CD14-positive monocyte (primary cell): Measurements from ENCODE around the gene RAB5IF. TPM values are rescaled to one million over a fixed set of nuclear protein-coding genes. Genes with fewer than 3 reads are reported as not detected.

Source experiments
- DNase-seq, 3 donors: peaks; one replicate each; pipeline ENCODE4 v3.0.0-alpha.2; 2011 to 2022
- H2AFZ ChIP-seq: 2 replicates; pipeline ENCODE4 v1.6.0; 2012; ENCODE audit warnings: mild to moderate bottlenecking, low read depth, low read length, inconsistent platforms; ENCODE audit not compliant: insufficient read depth, poor library complexity, severe bottlenecking
- H3K27ac ChIP-seq, 2 donors: 1 replicate in 1 of 2; 2 replicates in 1 of 2; pipeline ENCODE4 v1.5.1; 2012 to 2013; ENCODE audit warnings: low read length in 2 of 2, control low read depth in 1 of 2, inconsistent platforms in 1 of 2, low read depth in 1 of 2, mild to moderate bottlenecking in 1 of 2
- H3K27me3 ChIP-seq, 2 donors: one replicate each; pipeline versions ENCODE4 v1.6.0 to v1.6.1; 2011 to 2013; ENCODE audit warnings: low read length in 2 of 2; ENCODE audit not compliant: control insufficient read depth in 2 of 2, insufficient read depth in 2 of 2
- H3K36me3 ChIP-seq, 2 donors: replicated peaks in 1 of 2; 1 replicate in 1 of 2; 2 replicates in 1 of 2; pipeline versions ENCODE4 v1.5.1 to v1.6.1; 2012 to 2013; ENCODE audit warnings: low read length in 2 of 2, control low read depth in 1 of 2, inconsistent platforms in 1 of 2, mild to moderate bottlenecking in 1 of 2; ENCODE audit not compliant: insufficient read depth in 2 of 2, control insufficient read depth in 1 of 2
- H3K4me1 ChIP-seq, 2 donors: 1 replicate in 1 of 2; 2 replicates in 1 of 2; pipeline versions ENCODE4 v1.5.1 to v1.6.1; 2012 to 2013; ENCODE audit warnings: low read length in 2 of 2, control low read depth in 1 of 2, inconsistent platforms in 1 of 2, mild to moderate bottlenecking in 1 of 2, moderate library complexity in 1 of 2; ENCODE audit not compliant: insufficient read depth in 2 of 2, control insufficient read depth in 1 of 2
- H3K4me2 ChIP-seq: replicated peaks from 2 replicates; pipeline ENCODE3; 2012; ENCODE audit warnings: low read length, moderate library complexity, mild to moderate bottlenecking; ENCODE audit not compliant: poor library complexity, severe bottlenecking; ENCODE audit errors: extremely low read depth
- H3K4me3 ChIP-seq, 3 experiments: fragments of 200-600 bp in 1 of 3; sonication (generic) in 1 of 3; replicated peaks in 1 of 3; 1 replicate in 2 of 3; 2 replicates in 1 of 3; pipeline ENCODE4 v1.5.1; 2011 to 2013; ENCODE audit warnings: low read length in 3 of 3, mild to moderate bottlenecking in 3 of 3, control low read depth in 2 of 3, low read depth in 2 of 3, inconsistent platforms in 1 of 3, moderate library complexity in 1 of 3
- H3K79me2 ChIP-seq: 2 replicates; pipeline ENCODE4 v1.6.0; 2012; ENCODE audit warnings: mild to moderate bottlenecking, control low read depth, inconsistent platforms, low read length, moderate library complexity; ENCODE audit not compliant: insufficient read depth
- H3K9ac ChIP-seq: 2 replicates; pipeline ENCODE4 v1.6.0; 2017; ENCODE audit warnings: low read length, mild to moderate bottlenecking; ENCODE audit not compliant: insufficient read depth, poor library complexity, severe bottlenecking
- H3K9me3 ChIP-seq, 2 donors: replicated peaks in 1 of 2; 1 replicate in 1 of 2; 2 replicates in 1 of 2; pipeline versions ENCODE4 v1.5.1 to v1.6.1; 2012 to 2013; ENCODE audit warnings: low read length in 2 of 2, control low read depth in 1 of 2; ENCODE audit not compliant: control insufficient read depth in 1 of 2, insufficient read depth in 1 of 2
- H4K20me1 ChIP-seq: 2 replicates; pipeline ENCODE4 v1.6.0; 2012; ENCODE audit warnings: mild to moderate bottlenecking, low read length, control low read depth, moderate library complexity; ENCODE audit not compliant: insufficient read depth
- H3K27ac Mint-ChIP-seq, 7 donors: one replicate each; pipeline ENCODE4 v1.8.0; 2020; ENCODE audit warnings: mild to moderate bottlenecking in 7 of 7, mixed read lengths in 7 of 7, moderate library complexity in 6 of 7, inconsistent platforms in 2 of 7
- H3K27me3 Mint-ChIP-seq, 3 donors: one replicate each; pipeline ENCODE4 v1.8.0; 2021 to 2022; ENCODE audit warnings: low read depth in 3 of 3, mild to moderate bottlenecking in 3 of 3, mixed read lengths in 3 of 3, moderate library complexity in 3 of 3, inconsistent platforms in 1 of 3
- H3K36me3 Mint-ChIP-seq, 2 donors: one replicate each; pipeline ENCODE4 v1.8.0; 2020; ENCODE audit warnings: mixed read lengths in 2 of 2, inconsistent platforms in 1 of 2, mild to moderate bottlenecking in 1 of 2
- H3K4me1 Mint-ChIP-seq: one replicate; pipeline ENCODE4 v1.8.0; 2020; ENCODE audit warnings: mild to moderate bottlenecking, mixed read lengths
- H3K4me3 Mint-ChIP-seq, 2 donors: one replicate each; pipeline ENCODE4 v1.8.0; 2020; ENCODE audit warnings: mild to moderate bottlenecking in 2 of 2, mixed read lengths in 2 of 2, moderate library complexity in 1 of 2
- H3K9me3 Mint-ChIP-seq, 7 donors: one replicate each; pipeline ENCODE4 v1.8.0; 2020 to 2022; ENCODE audit warnings: mixed read lengths in 7 of 7, mild to moderate bottlenecking in 6 of 7, moderate library complexity in 6 of 7, inconsistent platforms in 2 of 7
- WGBS: methylation state at CpG from one replicate; pipeline ENCODE4 v1.1.5; 2013; ENCODE audit warnings: missing lambda C conversion rate; ENCODE audit not compliant: insufficient coverage; 5-methylcytosine and 5-hydroxymethylcytosine counted together
- intact Hi-C, 2 donors: fragments of 100-400 bp; cut with micrococcal nuclease; formaldehyde crosslinking; loops; one replicate each; pipeline versions ENCODE4 v1.15.0 to v1.15.1; 2023
- polyA plus RNA-seq, 3 donors: library from polyadenylated mRNA; depleted of rRNA in 1 of 3; unstranded in 2 of 3; stranded (reverse) in 1 of 3; fragments of 300-500 nt in 2 of 3; fragments of >200 nt in 1 of 3; fragmentation: Illumina TruSeq in 2 of 3; gene quantifications; 1 replicate in 2 of 3; 2 replicates in 1 of 3; pipeline ENCODE4 v1.2.3, GENCODE V29; 2012 to 2021
- TF ChIP-seq, protein P1 (sequence below): fragments of 200-600 bp; IDR thresholded peaks from one replicate; pipeline ENCODE4 v1.8.0; 2022; ENCODE audit warnings: antibody characterized with exemption, mild to moderate bottlenecking

Gene RAB5IF
- polyA plus RNA-seq, 3 donors = 325 to 790 (median 757) TPM

GRCh38 chr20:36641506-36641843, 35.9 kb downstream of the RAB5IF start:
- H3K27ac ChIP-seq = no peak overlapping the region
- Mint-ChIP-seq H3K9me3 (no peaks in the 10 kb centered on the region), H3K4me3 (no peak overlapping the region), H3K4me1 (peaks cover 14% of the 10 kb centered on the region), H3K36me3 (no peaks in the 10 kb centered on the region), H3K27me3 (peaks cover 0 to 2% (median 0%) of the 10 kb centered on the region in 3 donors), H3K27ac (peak overlapping the region in 1 of 7 donors; percentile 31)
- H3K4me2 ChIP-seq = no peak overlapping the region
- intact Hi-C loops = no loop called here
- no peaks in the 10 kb centered on the region for H3K36me3 ChIP-seq
- H3K4me1 ChIP-seq = peaks cover 10 to 11% of the 10 kb centered on the region in 2 donors
- H3K4me3 ChIP-seq = no peak overlapping the region
- no peak for DNase-seq
- no peaks in the 10 kb centered on the region for H4K20me1 ChIP-seq
- no peak overlapping the region for H3K9ac ChIP-seq
- WGBS = 97% methylated on average over 3 of the region's 3 CpGs
- H2AFZ ChIP-seq = no peak overlapping the region
- H3K27me3 ChIP-seq = no peaks in the 10 kb centered on the region
- TF ChIP-seq, protein P1, sequence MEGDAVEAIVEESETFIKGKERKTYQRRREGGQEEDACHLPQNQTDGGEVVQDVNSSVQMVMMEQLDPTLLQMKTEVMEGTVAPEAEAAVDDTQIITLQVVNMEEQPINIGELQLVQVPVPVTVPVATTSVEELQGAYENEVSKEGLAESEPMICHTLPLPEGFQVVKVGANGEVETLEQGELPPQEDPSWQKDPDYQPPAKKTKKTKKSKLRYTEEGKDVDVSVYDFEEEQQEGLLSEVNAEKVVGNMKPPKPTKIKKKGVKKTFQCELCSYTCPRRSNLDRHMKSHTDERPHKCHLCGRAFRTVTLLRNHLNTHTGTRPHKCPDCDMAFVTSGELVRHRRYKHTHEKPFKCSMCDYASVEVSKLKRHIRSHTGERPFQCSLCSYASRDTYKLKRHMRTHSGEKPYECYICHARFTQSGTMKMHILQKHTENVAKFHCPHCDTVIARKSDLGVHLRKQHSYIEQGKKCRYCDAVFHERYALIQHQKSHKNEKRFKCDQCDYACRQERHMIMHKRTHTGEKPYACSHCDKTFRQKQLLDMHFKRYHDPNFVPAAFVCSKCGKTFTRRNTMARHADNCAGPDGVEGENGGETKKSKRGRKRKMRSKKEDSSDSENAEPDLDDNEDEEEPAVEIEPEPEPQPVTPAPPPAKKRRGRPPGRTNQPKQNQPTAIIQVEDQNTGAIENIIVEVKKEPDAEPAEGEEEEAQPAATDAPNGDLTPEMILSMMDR = no peak
- H3K9me3 ChIP-seq = no peaks in the 10 kb centered on the region
- no peaks in the 10 kb centered on the region for H3K79me2 ChIP-seq

- no peaks in the 10 kb centered on the region for H3K9me3 ChIP-seq
- H4K20me1 ChIP-seq = no peaks in the 10 kb centered on the region
- H3K9ac ChIP-seq = no peak overlapping the region
- H3K27me3 ChIP-seq = no peaks in the 10 kb centered on the region
- Mint-ChIP-seq H3K36me3 (no peaks in the 10 kb centered on the region), H3K9me3 (no peaks in the 10 kb centered on the region), H3K27ac (peak overlapping the region in 3 of 7 donors; percentile 53 to 59 (median 57)), H3K4me3 (no peak overlapping the region), H3K27me3 (peaks cover 0 to 2% (median 0%) of the 10 kb centered on the region in 3 donors), H3K4me1 (peaks cover 15% of the 10 kb centered on the region)
- TF ChIP-seq, protein P1 = no peak
- no peak for DNase-seq
- H3K36me3 ChIP-seq = no peaks in the 10 kb centered on the region
- intact Hi-C loops = no loop called here
- H2AFZ ChIP-seq = no peak overlapping the region
- no peak overlapping the region for H3K4me3 ChIP-seq
- H3K4me1 ChIP-seq = peaks cover 11 to 13% of the 10 kb centered on the region in 2 donors
- H3K79me2 ChIP-seq = no peaks in the 10 kb centered on the region
- no peak overlapping the region for H3K4me2 ChIP-seq
- H3K27ac ChIP-seq = no peak overlapping the region
- WGBS = no CpG with 5 or more reads among the region's 6 CpGs
Observed at GRCh38 chr20:36642136-36642535, 36.6 kb downstream of the RAB5IF start.
